ENCODE measurements around the gene RGL3.

Gene RGL3

GRCh38 chr19:11377237-11377636, 41.9 kb downstream of the RGL3 start:
- TF ChIP-seq CTCF (IDR thresholded peaks at IDR 0.05; ENCODE audit: insufficient read depth, missing control alignments) = no peak
- DNase-seq (ENCODE audit: insufficient read length, low spot score) (no peak), FAIRE-seq (no peak)

DNA sequence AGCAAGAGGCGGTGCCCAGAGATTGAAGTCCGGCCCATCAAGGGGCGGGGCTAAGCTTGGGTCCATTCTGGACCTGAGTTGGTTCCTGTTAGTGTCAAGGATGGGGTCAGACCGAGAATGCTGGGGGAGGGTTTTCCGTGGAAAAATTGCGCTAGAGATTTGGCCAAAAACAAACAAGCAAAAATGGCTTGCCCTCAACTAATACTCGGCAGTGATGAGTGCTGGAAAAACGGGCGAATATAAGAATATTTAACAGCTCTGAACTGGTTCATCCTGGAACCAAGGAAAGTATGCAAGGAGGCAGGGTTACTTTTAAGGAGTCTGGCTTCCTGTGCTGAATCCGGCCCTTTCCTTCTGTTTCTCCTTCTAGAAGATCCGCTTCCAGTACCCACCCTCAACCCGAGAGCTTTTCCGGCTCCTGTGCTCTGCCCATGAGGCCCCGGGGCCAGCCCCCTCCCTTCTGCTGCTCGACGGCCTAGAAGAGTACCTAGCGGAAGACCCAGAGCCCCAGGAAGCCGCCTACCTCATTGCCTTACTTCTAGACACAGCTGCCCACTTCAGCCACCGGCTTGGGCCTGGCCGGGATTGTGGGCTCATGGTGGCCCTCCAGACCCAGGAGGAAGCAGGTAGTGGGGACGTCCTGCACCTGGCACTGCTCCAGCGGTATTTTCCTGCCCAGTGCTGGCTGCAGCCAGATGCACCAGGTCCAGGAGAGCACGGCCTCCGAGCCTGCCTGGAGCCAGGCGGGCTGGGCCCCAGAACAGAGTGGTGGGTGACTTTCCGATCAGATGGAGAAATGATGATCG, 43.8 kb downstream of the RGL3 start:
- DNase-seq (ENCODE audit: insufficient read length, low spot score) (no peak), FAIRE-seq (no peak)
- no peak for TF ChIP-seq CTCF (IDR thresholded peaks at IDR 0.05; ENCODE audit: insufficient read depth, missing control alignments)

DNA sequence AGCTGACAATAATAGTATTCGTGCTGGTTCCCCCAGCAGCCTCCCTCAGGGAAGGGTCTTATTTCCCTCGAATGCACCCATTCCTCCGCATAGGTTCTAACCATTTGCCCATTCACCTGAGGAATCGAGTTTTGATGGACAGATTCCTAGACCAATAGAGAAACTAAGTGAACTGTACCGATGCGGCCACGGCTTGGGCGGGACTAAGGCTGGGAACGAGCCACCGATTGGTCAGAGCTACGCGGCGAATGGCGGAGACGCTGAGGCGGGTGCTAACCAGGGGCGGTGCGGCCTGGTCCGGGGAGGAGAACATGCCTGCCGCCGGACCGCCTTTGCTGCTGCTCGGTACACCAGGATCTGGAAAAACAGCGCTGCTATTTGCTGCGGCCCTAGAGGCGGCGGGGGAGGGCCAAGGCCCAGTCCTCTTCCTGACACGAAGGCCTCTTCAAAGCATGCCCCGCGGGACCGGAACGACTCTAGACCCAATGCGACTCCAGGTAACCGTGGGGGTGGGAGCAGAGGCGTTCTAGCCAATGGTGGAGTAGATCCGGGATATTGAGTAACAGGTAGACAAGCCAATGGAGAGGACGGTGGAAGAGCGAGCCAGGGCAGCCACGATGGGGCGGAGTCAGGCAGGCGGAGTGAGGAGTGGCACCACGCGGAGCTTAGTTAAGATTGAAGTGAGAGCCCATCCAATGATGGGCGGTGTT, 44.5 kb downstream of the RGL3 start, which contains the start of gene SWSAP1:
Gene SWSAP1, plus strand, starts transcription at position 234 of the 710 bp plus-strand sequence. Its CDS starts 15 bp downstream, at position 249.
- FAIRE-seq = no peak
- peak; percentile 98 for DNase-seq (ENCODE audit: insufficient read length, low spot score)
- no peak for TF ChIP-seq CTCF (IDR thresholded peaks at IDR 0.05; ENCODE audit: insufficient read depth, missing control alignments)

DNA sequence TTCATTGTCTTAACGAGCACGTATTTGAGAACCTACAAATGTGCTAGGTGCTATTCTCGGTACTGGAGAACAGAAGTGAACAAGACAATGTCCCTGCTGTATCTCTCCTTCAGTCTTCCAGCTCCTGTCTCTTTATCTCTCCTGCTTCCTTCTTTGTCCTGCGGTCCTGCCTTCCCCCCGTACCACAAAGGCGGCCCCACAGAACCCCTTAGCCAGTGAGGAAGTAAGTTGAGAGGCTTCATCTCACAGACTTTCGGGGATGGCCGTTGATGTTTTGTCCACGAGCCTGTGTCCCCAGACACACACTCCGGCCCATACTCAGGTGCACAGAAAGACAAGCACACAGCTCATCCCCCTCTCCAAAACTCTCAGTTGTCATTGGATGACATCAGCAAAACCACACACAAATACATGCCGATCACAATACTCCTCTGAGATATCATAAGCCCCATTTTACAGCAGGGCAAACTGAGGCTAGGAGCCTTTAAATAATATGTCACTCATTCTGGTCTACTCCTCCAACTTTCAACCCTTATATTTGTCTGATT, 45.2 kb downstream of the RGL3 start:
- FAIRE-seq (no peak), DNase-seq (ENCODE audit: insufficient read length, low spot score) (no peak)
- no peak for TF ChIP-seq CTCF (IDR thresholded peaks at IDR 0.05; ENCODE audit: insufficient read depth, missing control alignments)

DNA sequence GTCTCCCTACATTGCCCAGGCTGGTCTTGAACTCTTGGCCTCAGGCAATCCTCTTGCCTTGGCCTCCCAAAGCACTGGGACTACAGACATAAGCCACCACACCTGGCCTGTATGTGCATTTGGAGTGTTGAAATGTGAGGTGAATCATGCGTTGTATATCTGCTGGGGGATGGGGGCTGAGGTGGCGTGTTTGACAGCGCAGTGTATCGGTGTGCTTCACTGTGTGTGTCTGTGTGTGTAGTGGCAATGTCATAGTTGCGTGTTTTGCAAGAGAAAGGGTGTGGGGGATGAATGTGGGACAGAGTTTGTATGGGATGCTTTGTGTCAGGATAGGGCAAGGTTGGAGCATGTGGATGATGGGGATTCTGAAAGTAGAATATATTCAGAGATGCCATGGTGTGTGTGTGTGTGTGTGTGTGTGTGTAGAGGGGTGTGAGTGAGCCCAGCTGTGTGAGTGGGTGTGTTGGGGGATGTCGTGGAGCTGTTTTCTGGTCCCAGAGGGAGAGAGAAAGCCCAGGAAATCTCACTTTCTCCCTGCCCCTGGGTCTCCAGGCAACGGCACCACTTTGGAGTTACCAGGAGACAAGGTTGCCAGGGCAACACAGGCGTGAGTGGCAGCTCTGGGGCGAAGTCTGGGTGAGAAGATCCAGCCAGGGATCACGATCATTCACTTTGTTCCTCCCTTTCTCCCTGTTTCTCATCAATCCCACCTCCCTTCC, 45.8 kb downstream of the RGL3 start:
- TF ChIP-seq CTCF (IDR thresholded peaks at IDR 0.05; ENCODE audit: insufficient read depth, missing control alignments) = no peak
- DNase-seq (ENCODE audit: insufficient read length, low spot score) (peak; percentile 59), FAIRE-seq (no peak)

GRCh38 chr19:11370744-11371143, 48.4 kb downstream of the RGL3 start:
- TF ChIP-seq CTCF (IDR thresholded peaks at IDR 0.05; ENCODE audit: insufficient read depth, missing control alignments) = no peak
- DNase-seq (ENCODE audit: insufficient read length, low spot score) (no peak), FAIRE-seq (no peak)
